HG03354 (cell line): ENCODE measurements around the gene KRTAP5-11.
"Not testable (repeated sequence)": the region's sequence is repeated elsewhere in the genome, so short reads cannot be mapped to it uniquely, and the experiment has no call there.

Experiments
- ATAC-seq: cut with Tn5 transposase; IDR thresholded peaks from one replicate; pipeline ENCODE4 v1.9.1; 2021; ENCODE audit warnings: mild to moderate bottlenecking; ENCODE audit not compliant: unreplicated experiment, poor library complexity, severe bottlenecking

KRTAP5-11 gene

DNA sequence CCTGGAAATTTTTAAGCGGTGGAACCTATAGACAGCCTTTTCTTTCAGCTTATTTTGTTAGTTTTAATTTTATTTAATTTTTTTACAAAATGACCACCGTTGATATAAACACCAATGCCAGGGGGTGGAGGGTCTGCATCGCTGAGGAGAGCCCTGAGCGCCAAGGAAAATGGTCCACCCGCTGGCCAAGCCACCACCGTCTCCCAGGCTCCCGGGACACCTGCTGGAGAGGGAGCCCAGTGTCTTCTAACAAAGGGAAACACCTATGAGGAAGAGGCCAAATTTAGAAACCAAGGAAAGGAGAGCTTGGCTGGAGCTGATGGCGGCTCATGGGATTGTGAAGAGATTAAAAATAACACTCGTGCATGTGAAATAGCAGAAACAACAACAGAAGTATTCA lies 45.1 kb downstream of the KRTAP5-11 start:
- no peak for ATAC-seq

DNA sequence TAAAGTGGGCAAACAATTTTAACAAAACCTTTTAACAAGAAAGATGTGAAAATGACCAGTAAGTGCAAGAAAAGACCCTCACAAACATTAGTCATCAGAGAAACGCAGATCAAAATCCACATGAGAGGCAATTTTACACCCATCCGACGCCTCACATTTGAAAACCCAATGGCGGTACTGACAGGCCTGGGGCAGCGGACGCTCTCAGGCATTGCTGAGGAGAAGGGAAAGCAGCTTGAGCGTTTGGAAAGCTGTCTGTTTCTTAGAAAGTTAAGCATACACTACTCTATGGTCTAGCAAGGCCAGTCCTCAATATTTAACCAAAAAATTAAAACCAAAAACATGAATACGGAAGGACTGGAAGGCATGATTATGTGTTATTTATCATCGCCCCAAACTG lies 46.9 kb downstream of the KRTAP5-11 start:
- no peak for ATAC-seq

DNA sequence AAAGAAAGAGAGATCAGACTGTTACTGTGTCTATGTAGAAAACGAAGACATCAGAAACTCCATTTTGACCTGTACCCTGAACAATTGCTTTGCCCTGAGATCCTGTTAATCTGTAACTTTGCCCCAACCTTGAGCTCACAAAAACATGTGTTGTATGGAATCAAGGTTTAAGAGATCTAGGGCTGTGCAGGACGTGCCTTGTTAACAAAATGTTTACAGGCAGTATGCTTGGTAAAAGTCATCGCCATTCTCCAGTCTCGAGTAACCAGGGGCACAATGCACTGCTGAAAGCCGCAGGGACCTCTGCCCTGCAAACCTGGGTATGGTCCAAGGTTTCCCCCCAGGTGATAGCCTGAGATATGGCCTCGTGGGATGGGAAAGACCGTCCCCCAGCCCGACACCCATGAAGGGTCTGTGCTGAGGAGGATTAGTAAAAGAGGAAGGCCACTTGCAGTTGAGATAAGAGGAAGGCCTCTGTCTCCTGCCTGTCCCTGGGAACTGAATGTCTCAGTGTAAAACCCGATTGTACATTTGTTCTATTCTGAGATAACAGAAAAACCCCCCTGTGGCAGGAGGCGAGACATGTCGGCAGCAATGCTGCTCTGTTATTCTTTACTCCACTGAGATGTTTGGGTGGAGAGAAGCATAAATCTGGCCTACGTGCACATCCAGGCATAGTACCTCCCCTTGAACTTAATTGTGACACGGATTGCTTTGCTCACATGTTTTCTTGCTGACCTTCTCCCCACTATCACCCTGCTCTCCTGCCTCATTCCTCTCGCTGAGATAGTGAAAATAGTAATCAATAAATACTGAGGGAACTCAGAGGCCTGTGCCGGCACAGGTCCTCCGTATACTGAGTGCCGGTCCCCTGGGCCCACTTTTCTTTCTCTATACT lies 47.7 kb downstream of the KRTAP5-11 start:
- not testable (repeated sequence) for ATAC-seq

DNA sequence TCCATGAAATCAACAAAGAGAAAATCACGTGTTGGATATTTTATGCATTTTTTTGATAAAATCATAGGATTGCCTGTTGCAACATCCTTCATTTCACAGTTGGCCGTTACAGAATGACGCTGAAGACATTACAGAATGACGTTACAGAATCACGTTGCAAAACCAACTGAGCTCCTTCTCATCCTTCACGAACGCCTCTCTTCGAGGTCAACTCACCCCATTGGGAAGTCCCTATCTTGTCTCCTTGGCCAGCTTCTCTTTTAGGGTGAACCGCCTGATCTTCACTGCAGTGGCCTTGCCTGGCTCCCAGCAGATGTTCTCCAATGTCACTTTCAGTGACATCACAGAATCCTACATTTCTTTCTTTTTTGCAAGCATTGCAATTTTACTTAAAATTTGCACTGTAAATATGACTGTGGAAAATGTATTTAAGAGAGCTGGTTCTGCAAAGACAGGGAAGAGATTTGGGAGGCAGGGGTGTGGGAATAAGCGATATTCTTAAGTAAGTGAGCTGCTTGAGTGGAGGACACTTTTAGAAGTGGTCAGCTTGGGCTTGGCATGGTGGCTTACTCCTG lies 50.6 kb downstream of the KRTAP5-11 start:
- no peak for ATAC-seq
